A549 (cell line): ENCODE measurements around the gene KIAA0232. TPM values are rescaled to one million over a fixed set of nuclear protein-coding genes. Genes with fewer than 3 reads are reported as not detected.

ENCODE experiments used
- ATAC-seq, 2 experiments: fragments of 200-7000 bp in 1 of 2; fragments of >200 bp in 1 of 2; cut with Nextera tagmentation in 1 of 2; cut with Tn5 transposase in 1 of 2; 3 replicates each; pipeline versions ENCODE4 v1.8.0 to v1.9.1; 2018 to 2020; ENCODE audit warnings: mild to moderate bottlenecking in 1 of 2, moderate library complexity in 1 of 2
- CTCF ChIA-PET: fragments of 300-600 bp; sonication (Branson Sonifier 250); formaldehyde crosslinking; extraction: SDS; loops from one replicate; lab custom pipeline; 2021; ENCODE audit warnings: antibody characterized with exemption, inconsistent platforms; lab: Yijun Ruan, JAX
- POLR2A ChIA-PET: fragments of 350-600 bp; formaldehyde crosslinking; extraction: SDS; loops from one replicate; lab custom pipeline; 2021; ENCODE audit warnings: antibody characterized with exemption, inconsistent platforms; lab: Yijun Ruan, JAX
- DNase-seq, 2 experiments: peaks; one replicate each; pipeline versions ENCODE4 v3.0.0 to v3.0.0-alpha.2; 2011 to 2016; ENCODE audit warnings: low read depth in 1 of 2, low spot score in 1 of 2
- FAIRE-seq: peaks from 2 replicates; lab custom pipeline; 2011; peaks lifted over from hg19 to GRCh38; lab: Jason Lieb, UNC
- H3K27ac ChIP-seq, 2 experiments: fragments of >200 bp; sonication (Bioruptor Twin); formaldehyde crosslinking; 3 replicates each; pipeline ENCODE4 v1.5.1; 2016 to 2017
- H3K4me1 ChIP-seq: fragments of >200 bp; sonication (Bioruptor Twin); formaldehyde crosslinking; 3 replicates; pipeline ENCODE4 v1.6.1; 2016
- H3K4me2 ChIP-seq: fragments of >200 bp; sonication (Bioruptor Twin); formaldehyde crosslinking; 3 replicates; pipeline ENCODE4 v1.6.1; 2016
- H3K4me3 ChIP-seq: fragments of >200 bp; sonication (Bioruptor Twin); formaldehyde crosslinking; 3 replicates; pipeline ENCODE4 v1.5.1; 2016
- H3K9me3 ChIP-seq: fragments of >200 bp; sonication (Bioruptor Twin); formaldehyde crosslinking; 3 replicates; pipeline ENCODE4 v1.6.1; 2016
- BHLHE40 ChIP-seq: IDR thresholded peaks from 2 replicates; pipeline ENCODE4 v1.6.1; 2012; ENCODE audit warnings: low read depth, low read length, inconsistent platforms
- CEBPB ChIP-seq, 2 experiments: fragments of >200 bp in 1 of 2; sonication (Bioruptor Twin) in 1 of 2; formaldehyde crosslinking in 1 of 2; IDR thresholded peaks; 2 replicates each; pipeline ENCODE4 v1.6.1; 2012 to 2016
- EHF ChIP-seq: fragments of 250-450 bp; sonication (Bioruptor Pico); IDR thresholded peaks from 2 replicates; pipeline ENCODE4 v1.5.0; 2020; ENCODE audit warnings: mild to moderate bottlenecking
- EP300 ChIP-seq, 2 experiments: fragments of >200 bp; sonication (Bioruptor Twin); formaldehyde crosslinking; IDR thresholded peaks; 2 replicates in 1 of 2; 3 replicates in 1 of 2; pipeline ENCODE4 v1.6.1; 2016 to 2017
- FOSL2 ChIP-seq, 2 experiments: fragments of 450-650 bp in 1 of 2; fragments of >200 bp in 1 of 2; sonication (Bioruptor Twin) in 1 of 2; formaldehyde crosslinking; IDR thresholded peaks; 2 replicates each; pipeline versions ENCODE4 v1.5.0 to v1.6.1; 2016 to 2020; ENCODE audit warnings: mild to moderate bottlenecking in 1 of 2, moderate library complexity in 1 of 2
- GATA3 ChIP-seq: IDR thresholded peaks from 2 replicates; pipeline ENCODE4 v1.6.1; 2012; ENCODE audit warnings: borderline replicate concordance
- JUN ChIP-seq, 2 experiments: fragments of >200 bp; sonication (Bioruptor Twin); formaldehyde crosslinking; IDR thresholded peaks; 2 replicates in 1 of 2; 3 replicates in 1 of 2; pipeline ENCODE4 v1.6.1; 2016 to 2017
- JUNB ChIP-seq: fragments of >200 bp; sonication (Bioruptor Twin); formaldehyde crosslinking; IDR thresholded peaks from 2 replicates; pipeline ENCODE4 v1.6.1; 2016
- KDM1A ChIP-seq: fragments of 200-600 bp; sonication (generic); IDR thresholded peaks from 2 replicates; pipeline ENCODE4 v1.6.1; 2016; ENCODE audit warnings: low read depth, mild to moderate bottlenecking
- KDM5A ChIP-seq: fragments of 200-600 bp; sonication (generic); IDR thresholded peaks from 2 replicates; pipeline ENCODE4 v1.6.1; 2016; ENCODE audit warnings: antibody characterized with exemption, mild to moderate bottlenecking
- MAFK ChIP-seq: fragments of 450-650 bp; IDR thresholded peaks from 2 replicates; pipeline ENCODE4 v1.6.1; 2014; ENCODE audit not compliant: partially characterized antibody
- MAZ ChIP-seq: fragments of 150-350 bp; IDR thresholded peaks from 2 replicates; pipeline ENCODE4 v1.6.1; 2014; ENCODE audit warnings: antibody characterized with exemption, low read depth, low read length, borderline replicate concordance
- PHF8 ChIP-seq: fragments of 200-600 bp; sonication (generic); IDR thresholded peaks from 2 replicates; pipeline ENCODE4 v1.6.1; 2016; ENCODE audit warnings: low read depth, mild to moderate bottlenecking, antibody characterized with exemption, moderate library complexity, borderline replicate concordance
- POLR2A ChIP-seq: IDR thresholded peaks from 2 replicates; pipeline ENCODE4 v1.6.1; 2012; ENCODE audit warnings: mild to moderate bottlenecking, low read length
- POLR2AphosphoS2 ChIP-seq: conservative IDR thresholded peaks from 2 replicates; pipeline ENCODE4 v1.6.1; 2012; ENCODE audit warnings: low read length, improper control_type of control experiment, inconsistent platforms
- RAD21 ChIP-seq, 2 experiments: fragments of >200 bp in 1 of 2; sonication (Bioruptor Twin) in 1 of 2; formaldehyde crosslinking in 1 of 2; IDR thresholded peaks in 1 of 2; conservative IDR thresholded peaks in 1 of 2; 2 replicates in 1 of 2; 3 replicates in 1 of 2; pipeline ENCODE4 v1.6.1; 2012 to 2018; ENCODE audit warnings: inconsistent platforms in 1 of 2
- RCOR1 ChIP-seq: fragments of 150-350 bp; IDR thresholded peaks from 2 replicates; pipeline ENCODE4 v1.6.1; 2014; ENCODE audit warnings: antibody characterized with exemption, low read length, low read depth
- SMC3 ChIP-seq: fragments of >200 bp; sonication (Bioruptor Twin); formaldehyde crosslinking; IDR thresholded peaks from 3 replicates; pipeline ENCODE4 v1.6.1; 2018; ENCODE audit warnings: inconsistent platforms
- ZC3H11A ChIP-seq: fragments of 450-650 bp; IDR thresholded peaks from 2 replicates; pipeline ENCODE4 v1.6.1; 2014; ENCODE audit warnings: antibody characterized with exemption, mild to moderate bottlenecking
- ZFP36 ChIP-seq: fragments of 450-650 bp; IDR thresholded peaks from 2 replicates; pipeline ENCODE4 v1.6.1; 2014; ENCODE audit warnings: borderline replicate concordance; ENCODE audit not compliant: partially characterized antibody
- WGBS: methylation state at CpG from one replicate; pipeline ENCODE4 v1.1.6; 2017; ENCODE audit errors: missing lambda C conversion rate; 5-methylcytosine and 5-hydroxymethylcytosine counted together
- polyA plus RNA-seq, 4 experiments: library from polyadenylated mRNA; depleted of rRNA in 3 of 4; stranded (reverse); fragments of >200 nt; fragmentation: RNase III in 1 of 4; extraction: RNeasy Plus Mini Kit Qiagen cat#74134 plus additional on column Dnase treatment in 1 of 4; gene quantifications; 2 replicates in 3 of 4; 3 replicates in 1 of 4; pipeline ENCODE4 v1.2.3, GENCODE V29; 2011 to 2017
- TF ChIP-seq, protein P1 (sequence below): fragments of >200 bp; sonication (Bioruptor Twin); formaldehyde crosslinking; IDR thresholded peaks from 2 replicates; pipeline ENCODE4 v1.6.1; 2016
- TF ChIP-seq, protein P2 (sequence below): fragments of >200 bp; sonication (Bioruptor Twin); formaldehyde crosslinking; IDR thresholded peaks from 3 replicates; pipeline ENCODE4 v1.5.1; 2016
- TF ChIP-seq, protein P3 (sequence below): fragments of >200 bp; sonication (Bioruptor Twin); formaldehyde crosslinking; IDR thresholded peaks from 3 replicates; pipeline ENCODE4 v1.6.1; 2016
- TF ChIP-seq, protein P4 (sequence below): fragments of 250-450 bp; sonication (Bioruptor Pico); IDR thresholded peaks from 2 replicates; pipeline ENCODE4 v1.5.0; 2021; ENCODE audit warnings: mild to moderate bottlenecking, moderate library complexity, borderline replicate concordance

KIAA0232 gene
- polyA plus RNA-seq, 2 of the 4 experiments (the other 2 are of a cell fraction) = 9.3 to 21.5 TPM

DNA sequence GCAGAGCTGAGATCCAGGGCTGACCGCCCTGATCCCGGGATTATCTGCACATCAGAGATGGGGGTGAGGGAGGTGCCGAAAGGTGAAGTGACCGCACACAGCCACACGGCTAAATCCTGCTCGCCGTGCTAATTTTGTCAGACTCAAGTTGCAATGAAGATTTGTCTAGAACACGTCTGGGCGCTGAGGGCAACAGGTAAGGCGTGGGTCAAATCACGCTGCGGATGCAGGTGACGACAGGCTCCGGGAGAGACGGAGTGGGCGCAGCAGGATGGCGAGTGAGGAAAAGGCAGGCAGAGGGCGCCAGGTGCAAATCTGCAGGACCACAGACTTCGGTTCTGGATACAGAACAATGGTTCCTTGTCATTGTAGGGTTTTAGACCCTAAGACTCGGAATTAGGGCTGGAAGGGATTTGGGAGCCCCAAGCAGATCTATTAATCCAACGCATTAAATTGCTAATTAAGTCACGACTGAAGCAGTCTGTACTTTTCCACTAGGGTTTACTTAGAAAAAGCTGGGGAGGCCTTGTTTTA lies 125.2 kb downstream of the KIAA0232 start:
- CTCF ChIA-PET = interaction anchor here (0.6 to 2.3 kb wide), 19 partner anchors 8 to 188 kb away, joined by 3 to 10 read pairs (median 4); partner anchors contain the start of gene TADA2B

DNA sequence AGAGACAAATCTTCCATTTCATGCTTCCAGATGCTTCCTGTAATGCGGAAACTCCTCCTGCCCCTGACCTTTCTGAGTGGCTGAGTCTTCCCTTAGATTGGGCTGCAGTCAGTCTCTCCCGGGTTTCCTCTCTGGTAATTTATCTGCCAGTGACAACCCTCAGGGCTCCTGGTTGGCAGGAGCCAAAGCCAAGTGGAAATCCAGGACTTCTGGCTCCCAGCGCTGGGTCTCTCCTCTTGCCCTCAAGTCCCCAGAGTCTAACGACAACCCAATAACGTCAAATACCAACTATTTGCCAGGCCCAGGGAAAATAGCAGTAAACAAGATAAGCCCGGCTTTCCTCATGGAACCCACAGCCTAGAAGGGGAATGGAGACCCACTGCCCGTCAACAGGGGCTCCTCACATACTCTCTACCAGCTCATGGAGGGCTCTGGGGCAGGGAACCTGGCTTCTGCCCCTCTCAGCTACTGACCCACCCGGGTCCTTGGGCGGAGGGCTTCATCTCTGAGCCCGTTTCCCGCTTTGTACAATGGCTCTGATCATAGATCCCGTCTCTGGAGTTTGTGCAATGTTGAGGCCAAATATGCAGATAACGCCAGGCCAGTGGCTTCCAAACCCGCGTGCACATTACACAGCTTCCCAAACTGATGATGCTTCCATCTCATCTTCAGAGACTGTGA lies 126.0 kb downstream of the KIAA0232 start:
- POLR2A ChIA-PET = interaction anchor here (0.5 to 1.8 kb wide), 11 partner anchors 9 to 282 kb away, joined by 3 to 10 read pairs (median 4); partner anchors contain the start of genes GRPEL1 and TADA2B
- FAIRE-seq (no peak), DNase-seq (no peak)
- Histone ChIP-seq H3K4me2 (peak overlapping the region; percentile 92), H3K27ac (peak overlapping the region; percentile 98 to 99), H3K4me1 (peaks cover 27% of the 10 kb centered on the region), H3K9me3 (no peaks in the 10 kb centered on the region)
- TF ChIP-seq ZFP36 (no peak), JUNB (no peak), PHF8 (no peak), EP300 (IDR thresholded peaks at IDR 0.05) (no peak), POLR2AphosphoS2 (no peak), MAFK (no peak), ZC3H11A (no peak), GATA3 (no peak), FOSL2 (IDR thresholded peaks at IDR 0.05) (no peak), FOSL2 (CRISPR knock-in tag; IDR thresholded peaks at IDR 0.05) (no peak), BHLHE40 (no peak)
- TF ChIP-seq, protein P1, sequence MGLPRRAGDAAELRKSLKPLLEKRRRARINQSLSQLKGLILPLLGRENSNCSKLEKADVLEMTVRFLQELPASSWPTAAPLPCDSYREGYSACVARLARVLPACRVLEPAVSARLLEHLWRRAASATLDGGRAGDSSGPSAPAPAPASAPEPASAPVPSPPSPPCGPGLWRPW = no peak
- TF ChIP-seq, all 56 proteins: peak for 0
- peak overlapping the region; percentile 95 for H3K4me3 ChIP-seq
- ATAC-seq = peak in 1 of 2 experiments; percentile 8; a peak in 3 of 6 replicates
- WGBS = 46% methylated on average over 15 of the region's 15 CpGs
- CTCF ChIA-PET = interaction anchor here (0.6 to 2.9 kb wide), 19 partner anchors 8 to 189 kb away, joined by 3 to 10 read pairs (median 5); partner anchors contain the start of gene TADA2B

More for the DNA sequence above, 125.2 kb downstream of the KIAA0232 start:
- TF ChIP-seq RAD21 (conservative IDR thresholded peaks at IDR 0.05 in 1 of 2, IDR thresholded peaks at IDR 0.05 in 1 of 2) (peak; percentile 38 to 55; a peak in 4 of 5 replicates), EHF (no peak)
- TF ChIP-seq, protein P2, sequence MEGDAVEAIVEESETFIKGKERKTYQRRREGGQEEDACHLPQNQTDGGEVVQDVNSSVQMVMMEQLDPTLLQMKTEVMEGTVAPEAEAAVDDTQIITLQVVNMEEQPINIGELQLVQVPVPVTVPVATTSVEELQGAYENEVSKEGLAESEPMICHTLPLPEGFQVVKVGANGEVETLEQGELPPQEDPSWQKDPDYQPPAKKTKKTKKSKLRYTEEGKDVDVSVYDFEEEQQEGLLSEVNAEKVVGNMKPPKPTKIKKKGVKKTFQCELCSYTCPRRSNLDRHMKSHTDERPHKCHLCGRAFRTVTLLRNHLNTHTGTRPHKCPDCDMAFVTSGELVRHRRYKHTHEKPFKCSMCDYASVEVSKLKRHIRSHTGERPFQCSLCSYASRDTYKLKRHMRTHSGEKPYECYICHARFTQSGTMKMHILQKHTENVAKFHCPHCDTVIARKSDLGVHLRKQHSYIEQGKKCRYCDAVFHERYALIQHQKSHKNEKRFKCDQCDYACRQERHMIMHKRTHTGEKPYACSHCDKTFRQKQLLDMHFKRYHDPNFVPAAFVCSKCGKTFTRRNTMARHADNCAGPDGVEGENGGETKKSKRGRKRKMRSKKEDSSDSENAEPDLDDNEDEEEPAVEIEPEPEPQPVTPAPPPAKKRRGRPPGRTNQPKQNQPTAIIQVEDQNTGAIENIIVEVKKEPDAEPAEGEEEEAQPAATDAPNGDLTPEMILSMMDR = peak; percentile 24; the same call in 2 of the 3 replicates
- POLR2A ChIA-PET = no interaction called here
- Histone ChIP-seq H3K4me2 (peak overlapping the region; percentile 92; the same call in 1 of the 3 replicates), H3K9me3 (no peaks in the 10 kb centered on the region), H3K4me3 (no peak overlapping the region), H3K4me1 (peaks cover 27% of the 10 kb centered on the region), H3K27ac (peak overlapping the region in 1 of 2 experiments; percentile 98; a peak in 2 of 6 replicates)
- DNase-seq = peak; percentile 19 to 32
- ATAC-seq = peak in 1 of 2 experiments; percentile 29; a peak in 2 of 6 replicates
- WGBS = 67% methylated on average over 20 of the region's 22 CpGs
- no peak for FAIRE-seq

DNA sequence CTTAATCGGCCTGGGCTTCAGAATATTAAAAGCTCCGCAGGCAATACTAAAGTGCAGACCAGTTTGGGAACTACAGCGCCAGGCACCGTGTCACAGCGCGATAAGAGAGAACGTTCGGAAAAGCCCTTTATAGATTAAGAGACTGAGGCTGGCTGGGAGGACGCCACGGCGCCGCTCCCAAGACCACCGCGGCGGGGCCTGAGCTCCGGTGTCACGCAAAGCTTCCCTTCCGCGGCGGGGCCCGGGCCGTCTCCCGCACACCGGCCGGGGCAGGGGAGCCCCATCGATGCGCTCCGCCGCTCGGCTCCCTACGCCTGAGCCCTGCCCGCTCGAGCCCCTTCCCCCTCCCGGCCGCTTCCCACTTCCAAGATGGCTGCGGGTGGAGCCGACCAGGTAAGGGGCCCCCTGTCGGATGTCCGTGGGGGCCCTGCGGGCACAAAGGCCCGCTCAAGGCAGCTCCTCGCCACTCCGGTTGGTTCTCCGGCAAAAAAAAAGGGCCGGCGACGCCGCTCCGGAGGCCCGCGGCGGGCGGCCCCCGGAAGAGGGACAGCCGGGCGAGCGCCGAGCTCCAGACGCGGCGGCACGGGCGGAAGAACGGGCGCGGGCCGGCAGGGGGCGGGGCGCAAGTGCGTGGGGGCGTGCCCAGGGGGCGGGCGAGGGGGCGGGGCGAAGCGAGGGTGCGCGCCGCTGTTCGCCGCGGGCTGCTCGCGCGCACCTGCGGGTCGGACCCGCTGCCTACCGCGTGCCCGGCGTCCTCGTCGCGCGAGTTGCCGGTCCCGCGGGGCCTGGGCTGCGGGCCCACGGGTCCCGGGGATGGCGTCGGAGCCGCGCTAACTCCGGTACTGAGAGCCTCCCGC lies 126.8 kb downstream of the KIAA0232 start, which contains the start of gene TBC1D14:
TBC1D14 (plus strand) TSS at position 714 of the 857 bp plus-strand sequence. CDS start 13,564 bp downstream, outside the sequence.
- FAIRE-seq (no peak), ATAC-seq (peak; percentile 85 to 91)
- POLR2A ChIA-PET = interaction anchor here (0.5 to 1.8 kb wide), 13 partner anchors 9 to 283 kb away, joined by 3 to 10 read pairs (median 4); partner anchors contain the start of genes GRPEL1 and TADA2B

More for the DNA sequence above, 126.8 kb downstream of the KIAA0232 start, which contains the start of gene TBC1D14:
- peak; percentile 73 to 80 for DNase-seq
- CTCF ChIA-PET = interaction anchor here (0.6 to 2.9 kb wide), 15 partner anchors 7 to 190 kb away, joined by 3 to 10 read pairs (median 5); partner anchors contain the start of gene TADA2B
- H3K4me3 ChIP-seq = peak within 1 kb of the TSS; percentile 95
- TF ChIP-seq, protein P3, sequence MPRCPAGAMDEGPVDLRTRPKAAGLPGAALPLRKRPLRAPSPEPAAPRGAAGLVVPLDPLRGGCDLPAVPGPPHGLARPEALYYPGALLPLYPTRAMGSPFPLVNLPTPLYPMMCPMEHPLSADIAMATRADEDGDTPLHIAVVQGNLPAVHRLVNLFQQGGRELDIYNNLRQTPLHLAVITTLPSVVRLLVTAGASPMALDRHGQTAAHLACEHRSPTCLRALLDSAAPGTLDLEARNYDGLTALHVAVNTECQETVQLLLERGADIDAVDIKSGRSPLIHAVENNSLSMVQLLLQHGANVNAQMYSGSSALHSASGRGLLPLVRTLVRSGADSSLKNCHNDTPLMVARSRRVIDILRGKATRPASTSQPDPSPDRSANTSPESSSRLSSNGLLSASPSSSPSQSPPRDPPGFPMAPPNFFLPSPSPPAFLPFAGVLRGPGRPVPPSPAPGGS = peak; percentile 77; the same call in 2 of the 3 replicates
- TF ChIP-seq PHF8 (peak; percentile 95), KDM5A (peak; percentile 66), RCOR1 (no peak), KDM1A (no peak), POLR2A (peak; percentile 73), MAZ (no peak), SMC3 (peak; percentile 22; the same call in 2 of the 3 replicates), JUN (IDR thresholded peaks at IDR 0.05) (peak; percentile 86 to 93; a peak in 4 of 5 replicates), CEBPB (IDR thresholded peaks at IDR 0.05) (no peak)
- TF ChIP-seq, protein P4, sequence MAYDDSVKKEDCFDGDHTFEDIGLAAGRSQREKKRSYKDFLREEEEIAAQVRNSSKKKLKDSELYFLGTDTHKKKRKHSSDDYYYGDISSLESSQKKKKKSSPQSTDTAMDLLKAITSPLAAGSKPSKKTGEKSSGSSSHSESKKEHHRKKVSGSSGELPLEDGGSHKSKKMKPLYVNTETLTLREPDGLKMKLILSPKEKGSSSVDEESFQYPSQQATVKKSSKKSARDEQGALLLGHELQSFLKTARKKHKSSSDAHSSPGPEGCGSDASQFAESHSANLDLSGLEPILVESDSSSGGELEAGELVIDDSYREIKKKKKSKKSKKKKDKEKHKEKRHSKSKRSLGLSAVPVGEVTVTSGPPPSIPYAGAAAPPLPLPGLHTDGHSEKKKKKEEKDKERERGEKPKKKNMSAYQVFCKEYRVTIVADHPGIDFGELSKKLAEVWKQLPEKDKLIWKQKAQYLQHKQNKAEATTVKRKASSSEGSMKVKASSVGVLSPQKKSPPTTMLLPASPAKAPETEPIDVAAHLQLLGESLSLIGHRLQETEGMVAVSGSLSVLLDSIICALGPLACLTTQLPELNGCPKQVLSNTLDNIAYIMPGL (CRISPR knock-in tag) = 0 out of 2 replicates have a peak, but pooled peaks have one; percentile 47
- H3K9me3 ChIP-seq = no peaks in the 10 kb centered on the region
- H3K27ac ChIP-seq = peak within 1 kb of the TSS; percentile 98 to 99
- H3K4me1 ChIP-seq = peaks cover 27% of the 10 kb centered on the region
- 0% methylated on average over 17 of the region's 108 CpGs for WGBS
- H3K4me2 ChIP-seq = peak within 1 kb of the TSS; percentile 96
